Measurements from ENCODE around the gene FAF1.

The FAF1 gene

DNA sequence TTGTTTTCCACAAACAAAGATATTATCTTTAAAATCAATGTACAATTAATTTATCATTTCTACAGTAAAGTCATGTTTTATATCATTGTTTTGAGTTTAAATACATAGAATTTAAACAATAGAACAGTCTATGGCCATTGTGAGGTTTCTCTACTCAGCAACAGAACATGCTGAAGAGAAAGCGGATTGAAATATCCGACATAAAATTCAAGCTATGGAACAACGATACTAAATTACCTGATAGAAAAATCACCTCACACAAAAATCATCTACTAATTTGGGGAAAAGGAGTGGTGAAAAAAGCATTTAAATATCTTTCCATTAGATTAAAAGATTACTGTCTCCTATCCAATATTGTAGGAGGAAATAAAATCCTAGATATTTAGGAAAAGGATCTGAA is 22.5 kb upstream of the FAF1 start:
- TF ChIP-seq GATA2 (IDR thresholded peaks at IDR 0.05; ENCODE audit: low read depth, low read length) (no peak), GATA3 (IDR thresholded peaks at IDR 0.05; ENCODE audit: low read depth, low read length) (no peak; the same call in 1 of the 2 replicates)

DNA sequence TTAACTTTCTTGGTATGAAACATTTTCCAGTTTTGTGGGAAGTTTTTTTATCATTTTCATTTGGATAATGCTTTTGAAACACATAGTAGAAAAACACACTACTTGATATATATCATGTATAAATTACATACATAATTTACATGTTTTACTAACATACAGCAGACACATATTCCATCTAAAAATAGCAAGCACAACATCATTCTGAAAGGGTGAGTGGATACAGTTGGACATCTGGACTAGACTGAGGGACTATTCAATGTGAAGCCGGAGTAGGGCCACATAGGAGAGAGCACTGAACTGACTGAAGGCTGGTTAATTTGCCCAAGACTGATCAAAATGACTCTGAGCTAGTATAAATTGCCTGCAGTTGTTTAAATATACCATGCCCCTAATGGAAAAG is 21.7 kb upstream of the FAF1 start:
- TF ChIP-seq GATA3 (IDR thresholded peaks at IDR 0.05; ENCODE audit: low read depth, low read length) = no peak

DNA sequence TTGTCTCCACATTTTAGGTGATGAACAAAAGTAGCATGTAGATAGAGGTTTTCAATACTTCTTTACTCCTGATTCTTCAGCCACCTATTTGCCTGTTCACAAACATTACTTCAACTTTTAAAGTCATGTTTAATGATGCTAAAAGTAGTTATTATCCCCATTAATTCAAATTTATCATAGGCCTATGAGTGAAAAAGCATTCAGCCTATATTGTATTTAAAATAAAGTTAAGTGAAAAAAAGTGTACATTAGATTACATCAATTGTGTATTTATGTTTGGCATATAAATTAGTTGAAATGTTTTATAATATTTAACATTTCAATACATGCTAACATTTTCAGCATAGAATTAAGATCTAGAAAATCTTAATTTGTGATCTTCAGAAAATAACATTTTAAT is 20.4 kb upstream of the FAF1 start:
- TF ChIP-seq GATA3 (IDR thresholded peaks at IDR 0.05; ENCODE audit: low read depth, low read length) (no peak), GATA2 (IDR thresholded peaks at IDR 0.05; ENCODE audit: low read depth, low read length) (no peak)

DNA sequence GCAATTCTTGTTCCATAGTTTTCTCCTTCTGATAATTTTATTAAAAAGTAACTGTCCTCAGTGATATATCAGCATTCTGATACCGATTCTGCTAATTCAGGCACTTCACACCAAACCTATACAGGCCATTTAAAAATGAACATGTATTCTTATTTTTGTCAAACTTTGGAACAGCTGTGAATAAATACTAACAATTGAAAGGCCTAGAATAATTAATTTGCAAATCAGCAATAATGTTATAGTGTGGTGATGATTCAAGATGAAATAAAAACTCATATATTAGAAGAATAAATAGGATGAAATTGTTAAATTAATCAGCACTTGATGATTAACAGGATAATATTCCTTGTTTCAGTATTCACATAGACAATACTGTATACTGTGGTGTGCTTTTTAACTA is 19.9 kb upstream of the FAF1 start:
- TF ChIP-seq GATA3 (IDR thresholded peaks at IDR 0.05; ENCODE audit: low read depth, low read length) = no peak
- TF ChIP-seq GATA2 (IDR thresholded peaks at IDR 0.05; ENCODE audit: low read depth, low read length) = no peak

DNA sequence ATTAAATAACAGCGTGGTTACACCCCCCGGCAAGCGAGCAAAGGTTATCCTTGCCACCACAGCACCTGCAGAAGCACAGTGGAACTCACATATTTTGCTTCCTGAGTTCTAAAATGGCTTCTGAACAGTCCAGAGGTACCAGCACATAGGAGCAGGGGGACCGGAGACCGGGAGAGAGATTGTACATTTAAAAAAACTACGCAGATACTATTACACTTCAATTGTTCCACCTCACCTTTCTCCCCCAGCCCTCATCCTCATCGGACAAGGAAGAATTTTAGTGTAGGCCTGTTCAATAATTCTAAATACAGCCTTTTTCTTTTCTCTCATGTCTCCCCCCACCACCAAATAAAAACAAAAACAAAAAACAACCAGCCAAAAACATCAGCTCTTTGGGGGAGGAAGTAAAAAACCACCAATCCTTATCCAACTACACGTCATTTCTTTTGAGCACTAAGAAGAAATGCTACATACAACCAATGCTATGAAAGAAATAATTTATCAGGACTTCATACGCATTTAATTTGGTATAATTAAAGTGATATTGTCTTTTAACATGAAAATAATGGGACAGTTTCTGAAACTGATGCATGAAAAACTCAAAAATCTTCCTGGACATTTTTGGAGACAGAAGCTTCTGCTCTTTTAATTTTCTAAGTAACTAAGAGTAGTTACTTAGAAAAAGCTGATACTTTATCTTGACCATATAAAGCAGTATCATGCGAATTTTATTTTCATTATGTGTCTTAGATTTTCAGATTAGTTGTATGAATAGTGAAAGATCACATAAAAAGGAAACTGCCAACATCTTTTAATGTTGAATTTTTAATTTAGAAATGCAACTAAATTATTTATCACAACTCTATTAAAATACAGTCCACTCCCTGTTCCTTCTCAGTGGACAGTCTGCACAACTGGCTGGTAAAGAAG is 19.1 kb upstream of the FAF1 start:
- no peak for TF ChIP-seq GATA3 (IDR thresholded peaks at IDR 0.05; ENCODE audit: low read depth, low read length)
- TF ChIP-seq GATA2 (IDR thresholded peaks at IDR 0.05; ENCODE audit: low read depth, low read length) = no peak

DNA sequence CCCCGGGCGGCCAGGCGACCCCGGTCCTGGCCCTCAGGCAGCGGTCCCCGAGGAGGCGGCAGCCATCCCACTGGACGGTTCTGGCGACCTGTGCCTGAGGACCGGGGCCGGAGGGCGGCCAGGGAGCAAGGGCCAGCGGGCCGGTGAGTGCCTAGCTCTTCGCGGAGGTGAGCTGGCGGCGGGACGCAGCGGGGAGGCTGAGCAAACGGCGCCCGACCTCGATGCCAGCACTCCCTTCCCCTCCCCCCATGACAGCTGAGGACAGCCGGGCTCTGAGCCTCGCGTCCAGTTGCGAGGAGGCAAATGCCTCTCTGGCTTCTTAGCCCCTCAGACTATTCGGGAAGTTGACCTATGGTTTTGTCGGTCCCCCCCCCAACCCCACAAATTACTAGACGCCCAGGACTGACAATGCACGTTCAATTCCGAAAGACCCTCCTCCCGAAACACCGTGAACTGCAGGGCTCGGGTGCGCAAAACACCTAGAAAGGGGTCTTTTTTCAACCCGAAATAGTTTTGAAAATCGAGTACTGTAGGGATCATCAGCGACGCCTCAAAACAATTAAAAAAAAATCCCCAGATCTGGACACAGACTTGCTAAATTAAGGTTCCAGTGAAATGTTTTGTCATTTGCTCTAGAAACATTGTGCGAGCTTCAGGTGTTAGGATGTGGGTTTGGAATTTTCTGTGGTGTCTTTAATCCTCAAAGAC is 18.2 kb upstream of the FAF1 start:
- TF ChIP-seq GATA3 (IDR thresholded peaks at IDR 0.05; ENCODE audit: low read depth, low read length) (no peak), GATA2 (IDR thresholded peaks at IDR 0.05; ENCODE audit: low read depth, low read length) (no peak)

DNA sequence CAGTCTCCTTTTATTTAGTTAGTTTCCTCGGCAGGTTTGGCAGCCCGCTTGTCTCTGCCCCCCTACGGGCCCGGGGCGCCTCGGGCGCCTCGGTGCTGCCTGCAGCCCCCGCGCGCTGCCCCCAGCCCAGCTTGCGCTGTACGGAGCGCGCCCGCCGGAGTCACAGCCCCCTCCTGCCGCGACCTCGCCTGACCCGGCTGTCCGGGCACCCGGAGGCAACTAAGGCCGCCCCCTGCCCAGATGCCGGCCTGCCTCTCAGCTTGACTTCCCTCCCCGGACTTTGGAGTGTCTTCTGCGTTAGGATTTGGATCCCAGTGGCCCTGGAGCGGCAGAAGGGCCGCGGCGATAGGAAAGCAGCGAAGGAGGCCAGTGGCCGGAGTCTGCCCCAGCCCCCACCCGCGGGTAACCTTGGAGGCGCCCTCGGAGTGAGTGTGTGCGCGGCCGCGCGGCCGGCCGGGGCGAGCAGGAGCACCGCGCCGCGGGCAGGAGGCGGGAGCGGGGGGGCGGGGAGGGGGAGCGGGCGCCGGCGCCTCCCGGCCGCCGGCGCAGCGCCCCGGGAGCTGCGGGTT is 17.6 kb upstream of the FAF1 start:
- no peak for TF ChIP-seq GATA3 (IDR thresholded peaks at IDR 0.05; ENCODE audit: low read depth, low read length)
- TF ChIP-seq GATA2 (IDR thresholded peaks at IDR 0.05; ENCODE audit: low read depth, low read length) = no peak

DNA sequence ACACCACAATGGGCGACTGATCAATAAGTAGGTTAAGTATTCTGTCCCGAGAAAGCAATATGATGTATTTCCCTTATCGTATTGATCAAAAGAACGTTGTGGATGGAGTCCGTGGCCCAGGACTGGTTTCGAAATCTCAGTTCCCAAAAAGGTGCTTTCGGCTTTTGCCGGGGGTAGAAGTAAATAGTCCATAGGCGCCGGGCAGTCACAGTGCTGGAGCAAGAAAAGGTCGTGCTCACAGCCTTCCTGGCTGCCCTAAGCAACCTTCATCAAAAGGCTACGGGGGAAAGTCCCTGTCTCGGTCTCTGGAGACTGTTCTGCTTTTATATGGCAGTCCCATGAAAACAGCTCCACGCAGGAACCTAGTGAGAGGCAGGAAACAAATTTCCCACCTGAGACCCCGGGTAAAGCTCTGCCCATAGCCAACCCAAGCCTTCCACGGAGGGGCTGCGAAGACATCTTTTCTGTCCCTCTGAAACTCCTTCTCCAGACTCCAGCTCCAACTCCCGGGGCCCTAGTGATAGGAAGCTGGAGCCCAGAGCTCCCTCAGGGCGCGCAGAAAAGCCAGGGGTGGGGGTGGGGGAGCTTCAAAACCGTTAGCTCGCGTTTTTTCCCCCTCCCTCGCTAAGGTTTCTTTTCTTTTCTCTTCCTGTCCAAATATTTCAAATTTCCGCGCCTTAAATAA is 17.0 kb upstream of the FAF1 start:
- TF ChIP-seq GATA3 (IDR thresholded peaks at IDR 0.05; ENCODE audit: low read depth, low read length) = no peak

DNA sequence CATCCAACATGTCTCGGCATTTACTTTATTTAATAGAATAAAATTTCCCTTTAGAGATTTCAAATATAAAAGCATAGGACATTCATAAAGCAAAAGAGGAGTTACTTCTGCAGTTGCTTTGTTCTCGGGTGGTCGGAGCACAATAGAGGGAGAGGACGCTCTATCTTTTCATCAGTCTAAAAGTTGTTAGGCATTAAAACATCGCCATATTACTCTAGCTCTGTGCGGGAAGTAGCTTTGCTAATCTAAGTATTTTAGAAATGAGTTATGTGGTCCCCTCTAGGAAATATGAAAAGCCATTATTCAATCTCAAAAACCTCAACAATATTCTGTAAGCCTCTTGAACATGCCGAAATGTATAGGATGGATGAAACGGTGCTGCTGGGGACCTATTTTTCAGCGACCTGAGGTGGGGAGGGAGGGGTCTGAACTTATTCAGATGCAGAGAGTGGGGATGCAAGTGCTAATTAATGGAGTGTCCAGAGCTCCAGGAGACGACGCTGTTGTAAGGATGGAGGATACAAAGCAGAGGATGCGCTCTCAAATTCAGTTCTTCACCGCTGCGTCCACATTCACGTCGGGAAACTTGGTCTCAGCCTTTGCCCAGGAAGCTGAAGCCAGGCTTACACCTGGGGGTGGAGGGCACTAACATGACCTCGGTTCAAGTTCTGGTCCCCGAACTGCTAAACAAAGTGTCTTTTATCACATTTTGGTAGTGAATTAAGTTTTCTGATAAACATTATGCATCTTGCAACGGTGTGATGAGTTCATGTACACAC is 16.2 kb upstream of the FAF1 start:
- TF ChIP-seq GATA2 (IDR thresholded peaks at IDR 0.05; ENCODE audit: low read depth, low read length) (no peak), GATA3 (IDR thresholded peaks at IDR 0.05; ENCODE audit: low read depth, low read length) (no peak)

DNA sequence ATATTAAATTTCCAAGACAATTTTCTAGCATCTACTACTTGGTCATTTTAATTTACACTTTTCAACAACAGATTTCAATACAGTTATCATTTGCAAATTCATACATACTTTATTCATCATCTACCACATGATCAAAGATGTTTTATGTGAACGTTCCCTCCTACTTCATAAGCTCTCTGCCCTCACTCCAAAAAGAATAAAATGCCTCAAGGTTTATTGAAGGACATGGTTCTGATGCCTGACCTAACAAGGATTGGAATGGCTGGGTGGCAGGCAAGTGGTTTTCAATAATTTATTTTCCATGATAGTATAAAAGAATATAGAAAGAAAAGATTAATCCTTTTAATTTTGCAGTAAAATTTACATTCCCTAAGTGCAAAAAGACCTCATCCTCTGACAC is 15.4 kb upstream of the FAF1 start:
- TF ChIP-seq GATA3 (IDR thresholded peaks at IDR 0.05; ENCODE audit: low read depth, low read length) (no peak), GATA2 (IDR thresholded peaks at IDR 0.05; ENCODE audit: low read depth, low read length) (no peak)

DNA sequence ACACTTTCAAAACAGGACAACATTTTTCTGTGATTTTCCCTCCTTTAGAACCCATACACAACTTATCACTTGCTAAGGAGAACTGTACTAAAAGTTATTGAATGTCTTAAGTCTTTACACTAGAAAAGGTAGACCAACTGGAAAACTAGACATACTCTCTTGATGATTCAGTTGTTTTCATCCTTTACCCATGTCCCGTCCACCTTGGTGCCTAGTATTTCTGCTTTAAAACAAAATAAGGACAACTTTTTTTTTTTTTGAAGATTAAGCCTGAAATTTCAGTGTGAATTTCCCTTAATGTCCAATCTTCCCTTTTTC is 14.5 kb upstream of the FAF1 start:
- TF ChIP-seq GATA3 (IDR thresholded peaks at IDR 0.05; ENCODE audit: low read depth, low read length) (no peak), GATA2 (IDR thresholded peaks at IDR 0.05; ENCODE audit: low read depth, low read length) (no peak)

DNA sequence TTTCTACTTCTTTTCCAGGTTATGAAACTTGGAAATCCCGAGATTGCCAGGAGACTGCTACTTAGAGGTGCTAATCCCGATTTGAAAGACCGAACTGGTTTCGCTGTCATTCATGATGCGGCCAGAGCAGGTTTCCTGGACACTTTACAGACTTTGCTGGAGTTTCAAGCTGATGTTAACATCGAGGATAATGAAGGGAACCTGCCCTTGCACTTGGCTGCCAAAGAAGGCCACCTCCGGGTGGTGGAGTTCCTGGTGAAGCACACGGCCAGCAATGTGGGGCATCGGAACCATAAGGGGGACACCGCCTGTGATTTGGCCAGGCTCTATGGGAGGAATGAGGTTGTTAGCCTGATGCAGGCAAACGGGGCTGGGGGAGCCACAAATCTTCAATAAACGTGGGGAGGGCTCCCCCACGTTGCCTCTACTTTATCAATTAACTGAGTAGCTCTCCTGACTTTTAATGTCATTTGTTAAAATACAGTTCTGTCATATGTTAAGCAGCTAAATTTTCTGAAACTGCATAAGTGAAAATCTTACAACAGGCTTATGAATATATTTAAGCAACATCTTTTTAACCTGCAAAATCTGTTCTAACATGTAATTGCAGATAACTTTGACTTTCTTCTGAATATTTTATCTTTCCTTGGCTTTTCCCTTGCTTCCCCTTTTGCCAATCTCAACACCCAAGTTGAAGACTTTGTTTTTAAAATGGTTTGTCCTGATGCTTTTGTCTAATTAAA is 14.0 kb upstream of the FAF1 start:
- no peak for TF ChIP-seq GATA3 (IDR thresholded peaks at IDR 0.05; ENCODE audit: low read depth, low read length)

DNA sequence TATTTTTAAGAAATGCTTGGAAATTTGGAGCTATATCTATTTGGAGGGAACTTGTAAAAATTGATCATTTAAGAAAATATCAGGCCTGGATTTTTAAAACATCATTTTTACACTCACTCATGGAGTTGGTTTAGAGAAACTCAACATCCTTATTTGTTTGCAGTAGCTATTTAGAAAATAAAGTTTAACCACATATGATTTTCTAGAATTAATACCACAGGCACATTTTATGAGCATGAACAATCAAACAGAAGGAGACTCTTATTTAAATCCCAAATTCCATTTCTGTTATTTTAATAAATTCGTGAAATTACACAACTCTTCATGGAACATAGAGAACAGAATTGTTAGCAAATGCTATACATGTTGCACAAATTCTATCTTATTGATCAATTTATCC is 13.2 kb upstream of the FAF1 start:
- no peak for TF ChIP-seq GATA2 (IDR thresholded peaks at IDR 0.05; ENCODE audit: low read depth, low read length)
- no peak for TF ChIP-seq GATA3 (IDR thresholded peaks at IDR 0.05; ENCODE audit: low read depth, low read length)

Measured in SH-SY5Y (cell line).